ENCODE data around the gene COL9A3. TPM values are rescaled to one million over a fixed set of nuclear protein-coding genes. Genes with fewer than 3 reads are reported as not detected.

COL9A3 gene
- total RNA-seq, 1 experiment from 2014 or later = 150 TPM

GRCh38 chr20:62784497-62784896, 32.4 kb upstream of the COL9A3 start:
- H3K27me3 ChIP-seq (ENCODE audit: insufficient read depth, low read length) = no peaks in the 10 kb centered on the region
- no peaks in the 10 kb centered on the region for H3K36me3 Mint-ChIP-seq (ENCODE audit: insufficient read depth in 1 of 3, low read depth in 3 of 3)
- no peak overlapping the region for H3K23ac ChIP-seq (ENCODE audit: insufficient read length, low read depth, low read length)
- no peak overlapping the region for H3K4ac ChIP-seq (ENCODE audit: low read depth, low read length)
- TF ChIP-seq CTCF (conservative IDR thresholded peaks at IDR 0.05) = no peak
- H3K9ac ChIP-seq (ENCODE audit: extremely low read depth, insufficient read length, low read length) = no peak overlapping the region
- no peak overlapping the region for H3K4me3 Mint-ChIP-seq
- no peaks in the 10 kb centered on the region for H3K79me1 ChIP-seq (ENCODE audit: insufficient read depth, low read depth, low read length, poor library complexity, severe bottlenecking)
- no peaks in the 10 kb centered on the region for H3K4me1 ChIP-seq (ENCODE audit: insufficient read depth, low read length)
- no peaks in the 10 kb centered on the region for H3K23me2 ChIP-seq (ENCODE audit: insufficient read length, low read depth, low read length, poor library complexity, severe bottlenecking)
- H2BK120ac ChIP-seq (ENCODE audit: low read depth, low read length, poor library complexity, severe bottlenecking) = no peak overlapping the region
- H2AK5ac ChIP-seq (ENCODE audit: insufficient read length, low read length) = no peak overlapping the region
- no peak overlapping the region for H2BK15ac ChIP-seq (ENCODE audit: low read depth, low read length)
- no peak overlapping the region for H3K4me2 ChIP-seq (ENCODE audit: insufficient read depth, insufficient read length, low read length)
- H4K20me1 ChIP-seq (ENCODE audit: control insufficient read depth, insufficient read depth, insufficient read length) = no peaks in the 10 kb centered on the region
- H4K5ac ChIP-seq (ENCODE audit: insufficient read length, low read depth, low read length) = no peak overlapping the region
- H3K4me1 Mint-ChIP-seq = peaks cover 4 to 5% of the 10 kb centered on the region in 2 experiments
- no peaks in the 10 kb centered on the region for H3K9me3 Mint-ChIP-seq
- no peak overlapping the region for H3K14ac ChIP-seq (ENCODE audit: insufficient read depth, low read length)
- no peak for DNase-seq
- H4K8ac ChIP-seq (replicated peaks; ENCODE audit: insufficient read length, low read depth, low read length) = no peak overlapping the region
- H2BK12ac ChIP-seq (ENCODE audit: insufficient read length, low read depth, low read length) = no peak overlapping the region
- H2AFZ ChIP-seq (ENCODE audit: low read length) = no peak overlapping the region
- H3K9me3 ChIP-seq (ENCODE audit: control insufficient read depth, low read depth, low read length) = no peaks in the 10 kb centered on the region
- H4K91ac ChIP-seq (ENCODE audit: insufficient read length, low read depth, low read length) = no peak overlapping the region
- H3K18ac ChIP-seq (ENCODE audit: insufficient read length, low read depth, low read length) = no peak overlapping the region
- H3K27me3 Mint-ChIP-seq (ENCODE audit: low read depth) = peaks cover 14% of the 10 kb centered on the region
- no peak overlapping the region for H2BK5ac ChIP-seq (ENCODE audit: insufficient read length, low read length)
- H2BK20ac ChIP-seq (ENCODE audit: low read depth, low read length, poor library complexity, severe bottlenecking) = no peak overlapping the region
- H3K56ac ChIP-seq (ENCODE audit: insufficient read length, low read depth, low read length) = no peak overlapping the region
- H3K27ac ChIP-seq (ENCODE audit: insufficient read length, low read depth, low read length) = no peak overlapping the region
- no peak overlapping the region for H3T11ph ChIP-seq (ENCODE audit: low read length)
- H3K27ac Mint-ChIP-seq = no peak overlapping the region
- no CpG with 5 or more reads among the region's 16 CpGs for WGBS (ENCODE audit: extremely low coverage, insufficient read length, low lambda C conversion rate)
- H3K79me2 ChIP-seq (ENCODE audit: insufficient read depth, low read length) = no peaks in the 10 kb centered on the region

Measured in H9 (cell line).